Mesothelial cell of epicardium (in vitro differentiated cells): Measurements from ENCODE around the gene AQP1. TPM values are rescaled to one million over a fixed set of nuclear protein-coding genes. Genes with fewer than 3 reads are reported as not detected.

Source experiments
- DNase-seq, 2 experiments: peaks; one replicate each; pipeline ENCODE4 v3.0.0; 2021; ENCODE audit warnings: low spot score in 2 of 2; ENCODE audit not compliant: unreplicated experiment in 2 of 2
- H3K27ac Mint-ChIP-seq: 2 replicates; pipeline ENCODE4 v1.8.0; 2021; ENCODE audit warnings: mixed read lengths
- H3K27me3 Mint-ChIP-seq: 2 replicates; pipeline ENCODE4 v1.8.0; 2021; ENCODE audit warnings: low read depth, mixed read lengths
- H3K36me3 Mint-ChIP-seq: 2 replicates; pipeline ENCODE4 v1.8.0; 2021; ENCODE audit warnings: mixed read lengths
- H3K4me1 Mint-ChIP-seq: 2 replicates; pipeline ENCODE4 v1.8.0; 2021; ENCODE audit warnings: mixed read lengths
- H3K4me3 Mint-ChIP-seq: 2 replicates; pipeline ENCODE4 v1.8.0; 2021; ENCODE audit warnings: mild to moderate bottlenecking, moderate library complexity, mixed read lengths
- H3K9me3 Mint-ChIP-seq: 2 replicates; pipeline ENCODE4 v1.8.0; 2021; ENCODE audit warnings: mixed read lengths
- total RNA-seq: library from RNA; stranded (reverse); gene quantifications from 3 replicates; pipeline ENCODE4 v1.2.1, GENCODE V29; 2021
- TF ChIP-seq, protein P1 (sequence below): fragments of 200-600 bp; sonication (generic); IDR thresholded peaks from one replicate; pipeline ENCODE4 v1.5.0; 2021; ENCODE audit warnings: antibody characterized with exemption; ENCODE audit not compliant: unreplicated experiment

AQP1 gene
- total RNA-seq, 1 donor from 2014 or later = 10.9 TPM

- no peak overlapping the region for H3K4me3 Mint-ChIP-seq
- no peaks in the 10 kb centered on the region for H3K9me3 Mint-ChIP-seq
- peaks cover 14% of the 10 kb centered on the region for H3K36me3 Mint-ChIP-seq
- H3K27ac Mint-ChIP-seq = no peak overlapping the region
- TF ChIP-seq, protein P1, sequence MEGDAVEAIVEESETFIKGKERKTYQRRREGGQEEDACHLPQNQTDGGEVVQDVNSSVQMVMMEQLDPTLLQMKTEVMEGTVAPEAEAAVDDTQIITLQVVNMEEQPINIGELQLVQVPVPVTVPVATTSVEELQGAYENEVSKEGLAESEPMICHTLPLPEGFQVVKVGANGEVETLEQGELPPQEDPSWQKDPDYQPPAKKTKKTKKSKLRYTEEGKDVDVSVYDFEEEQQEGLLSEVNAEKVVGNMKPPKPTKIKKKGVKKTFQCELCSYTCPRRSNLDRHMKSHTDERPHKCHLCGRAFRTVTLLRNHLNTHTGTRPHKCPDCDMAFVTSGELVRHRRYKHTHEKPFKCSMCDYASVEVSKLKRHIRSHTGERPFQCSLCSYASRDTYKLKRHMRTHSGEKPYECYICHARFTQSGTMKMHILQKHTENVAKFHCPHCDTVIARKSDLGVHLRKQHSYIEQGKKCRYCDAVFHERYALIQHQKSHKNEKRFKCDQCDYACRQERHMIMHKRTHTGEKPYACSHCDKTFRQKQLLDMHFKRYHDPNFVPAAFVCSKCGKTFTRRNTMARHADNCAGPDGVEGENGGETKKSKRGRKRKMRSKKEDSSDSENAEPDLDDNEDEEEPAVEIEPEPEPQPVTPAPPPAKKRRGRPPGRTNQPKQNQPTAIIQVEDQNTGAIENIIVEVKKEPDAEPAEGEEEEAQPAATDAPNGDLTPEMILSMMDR = no peak
- no peak for DNase-seq
- no peaks in the 10 kb centered on the region for H3K4me1 Mint-ChIP-seq
- no peaks in the 10 kb centered on the region for H3K27me3 Mint-ChIP-seq
These were observed 40.0 kb upstream of the AQP1 start for GRCh38 chr7:30871655-30872054.

DNA sequence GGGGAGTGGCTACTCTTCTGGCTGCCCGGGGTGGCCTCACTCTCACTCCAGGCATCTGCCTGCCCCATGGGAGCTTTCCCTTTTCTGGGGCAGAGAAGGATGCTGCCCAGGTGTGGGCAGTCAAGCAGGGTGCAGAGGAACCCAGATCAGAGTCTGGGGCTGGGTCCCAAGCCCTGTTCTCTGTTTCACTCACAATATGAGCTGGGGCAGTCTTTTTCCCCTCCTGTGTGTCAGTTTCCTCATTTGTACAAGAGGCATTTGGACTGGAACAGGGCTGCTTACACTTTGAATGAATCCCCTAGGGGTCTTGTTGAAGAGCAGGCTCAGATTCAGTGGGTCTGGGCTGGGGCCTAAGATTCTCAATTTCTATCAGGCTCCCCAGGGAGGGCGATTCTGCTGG lies 38.4 kb upstream of the AQP1 start:
- Mint-ChIP-seq H3K4me3 (no peak overlapping the region), H3K27me3 (no peaks in the 10 kb centered on the region), H3K4me1 (no peaks in the 10 kb centered on the region), H3K36me3 (peaks cover 14% of the 10 kb centered on the region), H3K27ac (no peak overlapping the region), H3K9me3 (no peaks in the 10 kb centered on the region)
- TF ChIP-seq, protein P1 = no peak
- DNase-seq = no peak

DNA sequence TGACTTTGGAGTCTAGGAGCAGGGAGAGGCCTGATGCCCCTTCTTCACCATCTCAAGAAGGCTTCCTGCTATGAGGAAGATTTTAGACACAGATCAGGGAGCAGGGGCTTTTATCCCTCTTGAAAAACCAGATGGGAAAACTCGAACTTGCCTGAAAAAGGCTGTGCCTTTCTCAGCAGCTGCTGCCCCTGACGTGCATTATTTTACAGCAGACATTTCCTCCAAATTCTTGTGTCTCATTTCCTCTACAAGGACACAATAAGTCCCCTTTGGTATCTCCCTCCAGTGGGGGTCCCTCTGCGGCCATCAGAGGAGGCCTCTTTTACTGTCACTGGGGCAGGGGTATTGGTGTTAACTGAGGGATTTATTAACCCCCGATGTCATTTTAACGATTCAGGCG lies 38.0 kb upstream of the AQP1 start:
- peaks cover under 1% of the 10 kb centered on the region for H3K4me1 Mint-ChIP-seq
- no peaks in the 10 kb centered on the region for H3K27me3 Mint-ChIP-seq
- no peak overlapping the region for H3K27ac Mint-ChIP-seq
- no peaks in the 10 kb centered on the region for H3K9me3 Mint-ChIP-seq
- no peak for DNase-seq
- H3K4me3 Mint-ChIP-seq = no peak overlapping the region
- H3K36me3 Mint-ChIP-seq = peaks cover 14% of the 10 kb centered on the region
- TF ChIP-seq, protein P1 = no peak

DNA sequence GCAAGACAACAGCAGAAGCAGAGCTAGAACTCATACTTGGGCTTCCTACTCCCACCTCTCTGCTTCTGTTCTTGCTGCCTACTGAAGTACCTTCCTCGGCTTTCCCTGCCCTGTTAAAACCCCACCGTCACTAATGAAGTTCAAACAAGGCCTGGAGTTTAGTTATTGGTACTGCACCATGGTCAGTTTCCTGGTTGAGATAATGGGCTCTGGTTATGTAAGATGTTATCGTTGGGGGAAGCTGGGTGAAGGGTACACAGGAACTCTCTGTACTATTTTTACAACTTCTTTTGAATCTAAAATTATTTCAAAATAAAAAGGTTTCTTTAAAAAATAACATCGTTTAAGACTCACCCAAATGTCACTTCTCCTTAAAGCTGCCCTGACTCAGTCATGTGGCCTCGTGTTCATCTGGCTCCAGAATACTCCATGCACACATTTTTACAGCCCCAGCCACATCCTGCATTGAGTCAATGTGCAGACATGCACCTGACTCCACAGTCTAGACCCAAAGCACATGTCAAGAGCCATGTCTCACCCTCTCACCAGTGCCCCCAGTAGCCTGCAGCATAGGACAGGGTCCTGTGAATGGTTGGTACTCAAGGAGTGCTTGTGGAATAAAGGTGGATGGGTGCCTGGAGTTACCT lies 36.9 kb upstream of the AQP1 start:
- DNase-seq = no peak
- peaks cover 14% of the 10 kb centered on the region for H3K36me3 Mint-ChIP-seq
- H3K27me3 Mint-ChIP-seq = no peaks in the 10 kb centered on the region
- no peak overlapping the region for H3K4me3 Mint-ChIP-seq
- TF ChIP-seq, protein P1 = no peak
- no peak overlapping the region for H3K27ac Mint-ChIP-seq
- H3K9me3 Mint-ChIP-seq = no peaks in the 10 kb centered on the region
- H3K4me1 Mint-ChIP-seq = peaks cover 12% of the 10 kb centered on the region

GRCh38 chr7:30877015-30877769 lies 34.5 kb upstream of the AQP1 start:
- DNase-seq = no peak
- Mint-ChIP-seq H3K36me3 (peaks cover 14% of the 10 kb centered on the region), H3K27me3 (no peaks in the 10 kb centered on the region), H3K9me3 (no peaks in the 10 kb centered on the region), H3K27ac (no peak overlapping the region), H3K4me1 (peaks cover 30% of the 10 kb centered on the region), H3K4me3 (no peak overlapping the region)
- TF ChIP-seq, protein P1 = no peak
